ENCODE data around the gene LYPD1. TPM values are rescaled to one million over a fixed set of nuclear protein-coding genes. Genes with fewer than 3 reads are reported as not detected.

Gene LYPD1
- total and polyA plus RNA-seq, 10 of the 15 experiments (the other 5 are each of a cell fraction or from before 2014, with no cell fraction given) = not detected

DNA sequence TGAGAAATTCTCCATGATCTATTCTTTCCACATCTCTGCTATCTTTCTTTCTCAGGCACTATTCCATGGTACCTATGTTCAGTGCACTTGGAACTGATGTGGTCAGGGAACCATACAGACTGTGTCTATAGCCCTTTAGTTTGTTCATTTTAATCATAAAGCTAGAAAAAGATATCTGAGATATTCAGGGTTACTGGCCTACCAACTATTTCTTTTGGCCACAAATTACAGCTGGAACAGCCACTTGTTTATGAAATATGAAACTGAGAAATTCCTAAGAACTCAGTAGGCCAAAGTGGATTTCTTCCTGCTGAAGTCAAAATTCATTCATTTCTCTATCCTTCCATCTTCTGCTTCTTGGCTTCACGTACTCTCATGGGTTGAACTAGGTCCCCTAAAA is 22.8 kb upstream of the LYPD1 start (continued):
- TF ChIP-seq, protein P1, sequence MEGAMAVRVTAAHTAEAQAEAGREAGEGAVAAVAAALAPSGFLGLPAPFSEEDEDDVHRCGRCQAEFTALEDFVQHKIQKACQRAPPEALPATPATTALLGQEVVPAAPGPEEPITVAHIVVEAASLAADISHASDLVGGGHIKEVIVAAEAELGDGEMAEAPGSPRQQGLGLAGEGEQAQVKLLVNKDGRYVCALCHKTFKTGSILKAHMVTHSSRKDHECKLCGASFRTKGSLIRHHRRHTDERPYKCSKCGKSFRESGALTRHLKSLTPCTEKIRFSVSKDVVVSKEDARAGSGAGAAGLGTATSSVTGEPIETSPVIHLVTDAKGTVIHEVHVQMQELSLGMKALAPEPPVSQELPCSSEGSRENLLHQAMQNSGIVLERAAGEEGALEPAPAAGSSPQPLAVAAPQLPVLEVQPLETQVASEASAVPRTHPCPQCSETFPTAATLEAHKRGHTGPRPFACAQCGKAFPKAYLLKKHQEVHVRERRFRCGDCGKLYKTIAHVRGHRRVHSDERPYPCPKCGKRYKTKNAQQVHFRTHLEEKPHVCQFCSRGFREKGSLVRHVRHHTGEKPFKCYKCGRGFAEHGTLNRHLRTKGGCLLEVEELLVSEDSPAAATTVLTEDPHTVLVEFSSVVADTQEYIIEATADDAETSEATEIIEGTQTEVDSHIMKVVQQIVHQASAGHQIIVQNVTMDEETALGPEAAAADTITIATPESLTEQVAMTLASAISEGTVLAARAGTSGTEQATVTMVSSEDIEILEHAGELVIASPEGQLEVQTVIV (IDR thresholded peaks at IDR 0.05; ENCODE audit: borderline replicate concordance, partially characterized antibody) = no peak
- TF ChIP-seq TAF1 (IDR thresholded peaks at IDR 0.05; ENCODE audit: borderline replicate concordance, low read depth, low read length) (no peak), EP300 (IDR thresholded peaks at IDR 0.05; ENCODE audit: borderline replicate concordance in 1 of 2, control insufficient read depth in 1 of 2, low read depth in 2 of 2, low read length in 2 of 2) (no peak), ZSCAN29 (IDR thresholded peaks at IDR 0.05) (no peak), KDM1A (IDR thresholded peaks at IDR 0.05; ENCODE audit: borderline replicate concordance) (no peak)

DNA sequence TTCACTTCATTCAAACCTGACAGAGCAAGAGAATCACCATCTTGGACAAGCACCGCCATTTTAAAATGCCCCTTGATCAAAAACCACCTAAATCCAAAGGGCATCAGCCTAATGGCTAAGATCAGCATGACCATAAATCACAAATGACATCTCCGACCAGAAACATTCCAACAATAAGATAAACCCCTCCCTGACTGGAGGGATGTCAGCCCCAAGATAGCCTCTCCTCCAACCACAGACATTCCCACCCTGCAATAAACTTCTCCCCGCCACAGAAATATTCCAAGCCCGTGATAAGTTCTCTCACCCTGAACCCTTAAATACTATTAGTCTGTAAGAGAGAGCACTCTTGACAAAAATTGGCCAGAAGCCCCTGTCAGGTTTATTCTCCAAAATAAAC is 21.6 kb upstream of the LYPD1 start:
- Histone ChIP-seq H3K9ac (ENCODE audit: control insufficient read depth, insufficient read depth, low read length) (no peak overlapping the region), H4K20me1 (ENCODE audit: control insufficient read depth, insufficient read depth) (no peaks in the 10 kb centered on the region), H2AFZ (ENCODE audit: control insufficient read depth, low read depth, low read length) (no peak overlapping the region), H3K4me1 (ENCODE audit: control insufficient read depth, insufficient read depth, low read length) (no peaks in the 10 kb centered on the region), H3K36me3 (ENCODE audit: control insufficient read depth in 2 of 2, insufficient read depth in 2 of 2, low read length in 1 of 2) (no peaks in the 10 kb centered on the region), H3K4me2 (ENCODE audit: control insufficient read depth, insufficient read depth) (no peak overlapping the region), H3K79me2 (ENCODE audit: control insufficient read depth, insufficient read depth, low read length) (no peaks in the 10 kb centered on the region), H3K27ac (ENCODE audit: control insufficient read depth, insufficient read depth) (no peak overlapping the region), H3K9me3 (replicated peaks; ENCODE audit: control insufficient read depth, insufficient read depth, low read length) (no peaks in the 10 kb centered on the region), H3K4me3 (no peak overlapping the region), H3K27me3 (replicated peaks in 1 of 2; ENCODE audit: control insufficient read depth in 2 of 2, insufficient read depth in 2 of 2, low read length in 1 of 2) (no peaks in the 10 kb centered on the region)
- CTCF ChIA-PET = no interaction called here
- WGBS (ENCODE audit: insufficient coverage, insufficient replicate concordance, low lambda C conversion rate, missing lambda C conversion rate) = 47% methylated on average over 4 of the region's 4 CpGs
- RAD21 ChIA-PET (ENCODE audit: unreplicated experiment) = no interaction called here
- FAIRE-seq = no peak
- intact Hi-C loops (cut with micrococcal nuclease; ENCODE audit: unreplicated experiment) (no loop called here), in situ Hi-C loops (cut with MboI) (no loop called here)
- BruUV-seq (replicated peaks) = no TSS peak
- TF ChIP-seq ETV6 (conservative IDR thresholded peaks at IDR 0.05 in 1 of 2, IDR thresholded peaks at IDR 0.05 in 1 of 2; ENCODE audit: borderline replicate concordance in 1 of 2, low read depth in 1 of 2) = no peak
- TF ChIP-seq BHLHE40 (IDR thresholded peaks at IDR 0.05; ENCODE audit: borderline replicate concordance in 1 of 2, low read depth in 2 of 2, low read length in 1 of 2) = peak in 1 of 2 experiments; percentile 44; a peak in 1 of 4 replicates
- no peak for DNase-seq (ENCODE audit: low read depth, low spot score)
- no peak for ATAC-seq
- POLR2A ChIA-PET = no interaction called here
- SMC1A ChIA-PET (ENCODE audit: uncharacterized antibody, unreplicated experiment) = no interaction called here
